Dendritic cell treated with granulocyte-macrophage colony-stimulating factor and Interleukin-4, amounts not matched to agents 40 ng/mL and 50 ng/mL, for 4 days (primary cell): Measurements from ENCODE around the gene FTO.

Source experiments
- H3K27ac Mint-ChIP-seq: one replicate; pipeline ENCODE4 v1.8.0; 2022; ENCODE audit warnings: mild to moderate bottlenecking, mixed read lengths
- H3K27me3 Mint-ChIP-seq: one replicate; pipeline ENCODE4 v1.8.0; 2022; ENCODE audit warnings: mild to moderate bottlenecking, mixed read lengths
- H3K36me3 Mint-ChIP-seq: one replicate; pipeline ENCODE4 v1.8.0; 2022; ENCODE audit warnings: low read depth, mixed read lengths
- H3K4me1 Mint-ChIP-seq: one replicate; pipeline ENCODE4 v1.8.0; 2022; ENCODE audit warnings: low read depth, mixed read lengths
- H3K4me3 Mint-ChIP-seq: one replicate; pipeline ENCODE4 v1.8.0; 2022; ENCODE audit warnings: mild to moderate bottlenecking, moderate library complexity, mixed read lengths
- H3K9me3 Mint-ChIP-seq: one replicate; pipeline ENCODE4 v1.8.0; 2022; ENCODE audit warnings: mixed read lengths
- intact Hi-C: fragments of 100-400 bp; cut with micrococcal nuclease; formaldehyde crosslinking; loops from one replicate; pipeline ENCODE4 v1.15.0; 2022

Gene FTO

DNA sequence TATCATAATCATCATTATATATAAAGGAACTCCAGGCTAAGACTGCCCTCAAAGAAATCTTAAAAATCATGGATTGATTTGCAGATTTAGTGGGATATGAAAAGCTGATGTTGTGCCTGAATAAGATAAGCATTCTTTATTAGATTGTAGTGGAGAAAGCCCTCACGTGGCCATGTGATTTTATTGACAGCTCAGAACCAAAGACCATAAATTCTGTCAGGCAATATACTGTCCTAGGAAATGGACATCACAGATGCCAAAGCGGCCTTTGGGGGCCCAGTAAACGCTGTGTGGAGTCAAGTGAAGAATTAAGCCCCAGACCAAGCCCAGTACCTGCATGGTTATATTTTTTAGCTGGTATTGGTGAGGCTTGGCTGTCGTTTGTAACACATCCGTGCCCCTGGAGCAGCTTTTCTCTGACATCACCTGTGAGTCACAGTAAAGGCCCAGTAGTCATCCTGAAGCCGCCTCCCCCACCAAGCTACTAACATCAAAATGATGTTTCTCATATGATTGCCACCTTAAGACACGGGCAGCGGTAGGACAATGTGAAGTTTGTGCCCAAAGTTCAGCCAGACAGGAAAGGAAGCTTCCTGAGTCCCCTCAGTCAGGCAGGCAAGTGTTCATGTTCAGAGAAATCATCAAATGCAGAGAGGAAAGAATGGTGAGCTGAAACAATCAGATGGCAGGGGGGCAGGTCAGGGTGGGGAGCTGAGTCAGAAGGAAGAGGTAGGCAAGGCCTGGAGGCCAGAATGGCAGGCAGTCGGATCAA is 373.3 kb downstream of the FTO start:
- H3K4me3 Mint-ChIP-seq: no peak overlapping the region
- H3K27ac Mint-ChIP-seq: no peak overlapping the region
- intact Hi-C loops: no loop called here
- no peaks in the 10 kb centered on the region for H3K9me3 Mint-ChIP-seq
- H3K27me3 Mint-ChIP-seq: no peaks in the 10 kb centered on the region
- H3K36me3 Mint-ChIP-seq: no peaks in the 10 kb centered on the region
- no peaks in the 10 kb centered on the region for H3K4me1 Mint-ChIP-seq

DNA sequence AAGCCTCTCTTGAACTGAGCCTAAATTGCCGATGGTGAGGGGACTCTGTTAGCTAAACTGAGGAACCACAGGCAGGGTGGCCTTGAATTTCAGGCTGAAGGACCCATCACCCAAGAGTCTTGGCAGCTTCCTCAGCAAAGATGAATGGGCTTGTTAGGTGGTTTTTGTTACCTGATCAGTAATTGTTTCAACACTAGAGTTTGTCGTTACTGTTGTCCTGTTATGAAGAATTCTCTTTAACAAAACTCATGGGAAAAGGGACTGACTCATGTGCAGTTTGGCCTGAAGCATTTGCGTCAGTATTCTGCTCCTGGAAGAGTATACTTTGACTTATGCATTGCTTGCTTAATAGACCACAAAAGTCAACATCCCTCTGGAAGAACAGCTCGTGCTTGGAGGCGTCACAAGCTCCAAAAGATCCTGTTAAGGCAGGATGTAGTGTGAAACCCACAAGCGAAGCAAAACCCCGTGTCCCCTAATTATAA is 376.6 kb downstream of the FTO start:
- no peak overlapping the region for H3K4me3 Mint-ChIP-seq
- H3K9me3 Mint-ChIP-seq: no peaks in the 10 kb centered on the region
- H3K27ac Mint-ChIP-seq: no peak overlapping the region
- no peaks in the 10 kb centered on the region for H3K4me1 Mint-ChIP-seq
- intact Hi-C loops: no loop called here
- no peaks in the 10 kb centered on the region for H3K36me3 Mint-ChIP-seq
- no peaks in the 10 kb centered on the region for H3K27me3 Mint-ChIP-seq

DNA sequence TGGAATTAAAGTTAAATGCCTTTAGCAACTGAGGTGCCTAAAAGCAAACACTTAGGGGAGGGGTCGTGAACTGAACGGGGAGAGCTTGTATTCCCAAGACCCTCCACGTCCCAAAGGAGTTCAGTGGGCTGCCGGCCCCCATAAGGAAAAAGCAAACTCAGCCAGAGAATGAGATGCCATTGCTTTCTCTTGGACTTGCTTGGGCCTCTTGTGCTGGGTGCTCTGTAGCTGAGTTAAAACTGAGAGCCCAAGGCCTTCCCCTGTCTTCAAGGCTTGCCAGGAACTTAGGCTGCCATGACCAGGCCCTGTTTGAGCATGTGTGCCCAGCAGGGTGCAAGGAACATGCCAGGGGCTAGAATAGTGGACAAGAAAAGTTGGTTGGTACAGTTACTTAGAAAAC is 382.8 kb downstream of the FTO start:
- Mint-ChIP-seq H3K27me3 (no peaks in the 10 kb centered on the region), H3K27ac (no peak overlapping the region), H3K36me3 (no peaks in the 10 kb centered on the region), H3K9me3 (no peaks in the 10 kb centered on the region), H3K4me3 (no peak overlapping the region), H3K4me1 (no peaks in the 10 kb centered on the region)
- intact Hi-C loops: no loop called here

DNA sequence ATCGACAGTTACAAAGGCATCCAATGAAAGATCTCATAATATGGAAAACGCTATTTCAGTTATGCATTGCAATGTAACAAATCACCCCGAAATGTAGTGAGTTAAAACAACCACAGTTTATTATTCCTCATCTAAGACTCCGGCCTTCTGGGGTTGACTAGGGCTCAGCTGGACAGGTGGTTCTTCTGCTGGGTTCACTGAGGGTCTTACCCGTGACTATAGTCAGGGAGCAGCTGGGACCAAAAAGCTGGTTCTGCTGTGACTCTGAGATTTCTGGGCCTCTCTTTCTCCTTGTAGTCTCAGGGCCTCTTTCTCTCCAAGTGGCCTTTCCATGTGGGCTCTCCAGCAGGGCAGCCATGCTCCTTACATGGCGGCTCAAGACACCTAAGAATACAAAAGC is 386.6 kb downstream of the FTO start:
- Mint-ChIP-seq H3K9me3 (no peaks in the 10 kb centered on the region), H3K4me3 (no peak overlapping the region), H3K27me3 (no peaks in the 10 kb centered on the region), H3K27ac (no peak overlapping the region), H3K36me3 (no peaks in the 10 kb centered on the region), H3K4me1 (no peaks in the 10 kb centered on the region)
- intact Hi-C loops: no loop called here

DNA sequence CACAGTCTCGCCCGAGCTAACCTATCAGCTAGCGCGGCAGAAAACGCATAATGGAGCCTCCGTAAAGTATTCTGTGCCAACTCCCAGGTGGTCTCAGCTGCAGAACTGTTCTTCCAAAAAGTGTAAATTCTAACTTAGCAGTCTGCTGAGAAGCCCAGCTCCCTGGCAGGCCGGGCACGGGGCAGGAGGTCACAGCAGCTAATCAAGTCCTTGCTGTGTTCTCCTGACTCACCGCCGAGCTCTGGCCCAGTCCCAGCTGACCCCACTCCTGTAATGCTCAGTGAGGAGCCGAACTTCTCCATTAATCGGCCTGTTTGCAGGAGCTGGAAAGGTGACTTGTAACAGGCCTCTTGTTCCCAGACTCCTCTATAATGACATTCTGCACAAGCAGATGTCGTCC is 389.3 kb downstream of the FTO start:
- Mint-ChIP-seq H3K27me3 (no peaks in the 10 kb centered on the region), H3K4me3 (no peak overlapping the region), H3K9me3 (no peaks in the 10 kb centered on the region), H3K4me1 (no peaks in the 10 kb centered on the region), H3K36me3 (no peaks in the 10 kb centered on the region), H3K27ac (no peak overlapping the region)
- intact Hi-C loops: no loop called here

DNA sequence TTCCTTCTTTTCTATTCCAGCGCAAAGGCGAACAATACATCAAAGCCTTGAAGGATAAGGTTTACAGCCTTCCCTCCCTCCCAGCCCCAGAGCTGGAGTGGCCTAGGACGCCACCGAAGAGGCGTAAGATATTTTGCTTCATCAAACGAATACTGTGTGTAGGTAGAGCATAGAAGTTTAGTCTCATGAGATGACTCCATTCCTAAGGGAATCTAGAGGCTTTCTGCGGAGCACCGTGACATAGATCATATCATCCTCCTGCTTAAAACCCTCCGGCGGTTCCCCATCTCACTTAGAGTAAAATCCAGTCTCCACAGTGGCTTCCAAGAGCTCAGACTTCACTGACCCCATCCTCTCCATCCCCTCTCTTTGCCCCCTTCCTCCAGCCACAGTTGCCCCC is 390.7 kb downstream of the FTO start:
- intact Hi-C loops: no loop called here
- no peak overlapping the region for H3K27ac Mint-ChIP-seq
- H3K36me3 Mint-ChIP-seq: no peaks in the 10 kb centered on the region
- H3K27me3 Mint-ChIP-seq: no peaks in the 10 kb centered on the region
- no peaks in the 10 kb centered on the region for H3K9me3 Mint-ChIP-seq
- H3K4me3 Mint-ChIP-seq: no peak overlapping the region
- no peaks in the 10 kb centered on the region for H3K4me1 Mint-ChIP-seq

DNA sequence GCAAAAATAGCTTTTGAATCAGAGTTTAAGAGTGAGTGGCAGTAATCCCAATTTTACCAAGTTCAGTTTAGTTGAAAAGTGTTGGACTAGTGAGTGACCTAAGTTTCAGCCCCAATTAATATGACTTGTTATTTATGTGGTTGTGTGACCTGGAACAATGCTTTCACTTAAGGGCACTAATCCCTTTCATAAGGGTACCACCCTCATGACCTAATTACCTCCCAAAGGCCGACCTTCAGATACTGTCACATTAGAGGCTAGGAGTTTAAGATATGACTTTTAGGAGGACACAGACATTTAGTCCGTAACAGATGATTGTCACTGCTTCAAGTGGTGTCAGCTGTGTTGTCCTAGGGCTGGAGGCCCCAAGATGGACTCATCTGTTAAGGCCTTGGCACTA is 392.7 kb downstream of the FTO start:
- H3K36me3 Mint-ChIP-seq: no peaks in the 10 kb centered on the region
- H3K27ac Mint-ChIP-seq: no peak overlapping the region
- H3K4me3 Mint-ChIP-seq: no peak overlapping the region
- H3K4me1 Mint-ChIP-seq: no peaks in the 10 kb centered on the region
- intact Hi-C loops: no loop called here
- H3K27me3 Mint-ChIP-seq: no peaks in the 10 kb centered on the region
- H3K9me3 Mint-ChIP-seq: peaks cover 10% of the 10 kb centered on the region

DNA sequence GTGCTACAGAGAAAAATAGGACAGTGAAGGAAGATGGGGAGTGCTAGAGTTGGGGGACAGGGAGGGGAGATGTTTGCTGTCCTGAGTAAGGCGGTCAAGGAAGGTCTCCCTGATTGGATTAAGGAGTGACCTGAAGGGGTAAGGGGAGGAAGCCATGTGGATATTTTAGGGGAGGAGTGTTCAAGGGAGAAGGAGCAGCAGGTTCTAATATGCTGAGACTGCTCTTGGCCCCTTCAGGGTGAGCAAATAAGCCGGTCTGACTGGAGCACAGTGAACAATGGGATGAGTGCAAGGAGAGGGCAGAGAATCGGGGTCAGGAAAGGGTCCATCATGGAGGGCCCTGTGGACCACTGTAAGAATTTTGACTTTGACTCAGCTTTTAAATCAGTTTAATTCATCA is 393.8 kb downstream of the FTO start:
- Mint-ChIP-seq H3K9me3 (peaks cover 10% of the 10 kb centered on the region), H3K27ac (no peak overlapping the region), H3K4me3 (no peak overlapping the region), H3K4me1 (no peaks in the 10 kb centered on the region), H3K27me3 (no peaks in the 10 kb centered on the region), H3K36me3 (no peaks in the 10 kb centered on the region)
- intact Hi-C loops: no loop called here

DNA sequence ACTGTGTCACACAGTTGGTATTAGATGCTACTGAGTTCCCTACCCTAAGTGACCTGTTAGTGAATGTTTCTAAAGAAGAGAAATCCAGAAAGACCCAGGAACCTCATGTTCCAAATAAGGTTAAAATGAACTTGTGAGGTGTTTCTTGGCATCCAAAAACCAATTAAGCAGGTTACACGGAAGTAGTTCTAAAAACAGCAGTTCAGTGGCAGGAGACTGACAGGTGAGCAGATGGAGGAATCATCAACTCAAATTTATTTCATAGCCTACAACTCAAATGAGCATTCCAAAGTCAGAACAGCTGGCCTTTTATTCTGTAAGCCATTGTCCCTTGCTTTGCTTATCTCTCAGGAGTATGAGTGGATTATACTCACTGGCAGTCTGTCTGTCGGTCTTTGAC is 394.3 kb downstream of the FTO start:
- H3K36me3 Mint-ChIP-seq: no peaks in the 10 kb centered on the region
- intact Hi-C loops: no loop called here
- no peaks in the 10 kb centered on the region for H3K27me3 Mint-ChIP-seq
- H3K4me1 Mint-ChIP-seq: no peaks in the 10 kb centered on the region
- H3K4me3 Mint-ChIP-seq: no peak overlapping the region
- H3K9me3 Mint-ChIP-seq: peaks cover 10% of the 10 kb centered on the region
- H3K27ac Mint-ChIP-seq: no peak overlapping the region

DNA sequence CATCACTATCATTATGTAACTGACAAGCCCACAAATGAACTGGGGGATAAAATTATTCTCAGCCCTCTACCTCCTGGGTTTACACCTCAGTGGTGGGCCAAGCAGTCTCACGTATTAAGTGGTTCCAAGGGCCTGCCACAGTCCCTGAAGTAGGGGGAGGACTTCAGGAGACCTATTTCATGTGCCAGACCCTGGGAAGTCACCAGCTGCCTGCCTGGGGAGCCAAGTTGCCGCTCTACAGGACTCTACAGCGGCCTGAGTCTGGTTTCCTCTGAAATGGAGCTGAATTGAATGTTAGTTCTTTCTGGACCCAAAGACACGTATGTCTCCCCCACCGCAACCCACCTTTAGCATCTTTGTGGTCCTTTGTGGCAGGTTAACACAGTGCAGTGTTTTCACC is 395.7 kb downstream of the FTO start:
- Mint-ChIP-seq H3K27me3 (no peaks in the 10 kb centered on the region), H3K4me3 (no peak overlapping the region), H3K4me1 (no peaks in the 10 kb centered on the region), H3K36me3 (no peaks in the 10 kb centered on the region), H3K27ac (no peak overlapping the region), H3K9me3 (peaks cover 10% of the 10 kb centered on the region)
- intact Hi-C loops: no loop called here

DNA sequence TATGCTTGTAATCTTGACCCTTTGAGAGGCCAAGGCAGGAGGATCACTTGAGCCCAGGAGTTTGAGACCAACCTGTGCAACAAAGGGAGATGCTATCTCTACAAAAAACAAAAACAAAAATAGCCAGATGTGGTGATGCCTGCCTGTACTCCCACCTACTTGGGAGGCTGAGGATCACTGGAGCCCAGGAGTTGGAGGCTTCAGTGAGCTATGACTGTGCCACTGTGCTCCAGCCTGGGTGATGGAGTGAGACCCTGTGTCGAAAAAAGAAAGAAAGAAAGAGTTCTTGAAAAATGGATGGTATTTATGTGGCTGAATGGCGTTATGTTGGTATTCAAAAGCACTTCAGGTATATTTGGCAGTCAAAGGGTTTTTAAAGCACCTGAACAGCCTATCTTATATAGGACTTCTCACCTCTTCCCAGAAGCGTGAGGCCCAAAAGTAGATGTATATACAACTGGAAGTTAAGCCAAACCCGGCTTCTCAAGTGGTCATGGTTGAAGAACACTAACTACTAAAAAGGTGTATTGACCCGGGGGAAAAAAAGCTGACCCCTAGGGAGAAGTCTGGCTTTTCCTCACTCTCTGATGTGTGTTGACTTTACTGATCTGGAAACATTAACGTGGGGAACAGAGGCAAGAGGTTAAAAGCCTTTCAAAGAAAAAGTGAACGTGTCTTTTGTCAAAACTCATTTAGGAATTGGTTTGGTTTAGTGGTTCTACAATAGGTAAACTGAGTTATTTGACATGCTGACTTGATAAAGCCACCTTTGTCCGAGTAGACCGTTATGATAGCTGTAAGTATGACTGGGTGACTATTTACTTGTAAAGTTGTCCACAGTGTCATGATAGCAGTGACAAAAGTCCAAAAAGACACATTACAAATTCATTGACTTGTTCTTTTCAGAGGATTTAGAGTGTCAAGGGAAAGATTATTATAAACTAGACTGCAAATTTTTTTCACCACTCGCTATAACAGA is 399.2 kb downstream of the FTO start:
- Mint-ChIP-seq H3K4me3 (no peak overlapping the region), H3K9me3 (peaks cover 10% of the 10 kb centered on the region), H3K4me1 (no peaks in the 10 kb centered on the region), H3K27ac (no peak overlapping the region), H3K27me3 (no peaks in the 10 kb centered on the region), H3K36me3 (no peaks in the 10 kb centered on the region)
- intact Hi-C loops: no loop called here

DNA sequence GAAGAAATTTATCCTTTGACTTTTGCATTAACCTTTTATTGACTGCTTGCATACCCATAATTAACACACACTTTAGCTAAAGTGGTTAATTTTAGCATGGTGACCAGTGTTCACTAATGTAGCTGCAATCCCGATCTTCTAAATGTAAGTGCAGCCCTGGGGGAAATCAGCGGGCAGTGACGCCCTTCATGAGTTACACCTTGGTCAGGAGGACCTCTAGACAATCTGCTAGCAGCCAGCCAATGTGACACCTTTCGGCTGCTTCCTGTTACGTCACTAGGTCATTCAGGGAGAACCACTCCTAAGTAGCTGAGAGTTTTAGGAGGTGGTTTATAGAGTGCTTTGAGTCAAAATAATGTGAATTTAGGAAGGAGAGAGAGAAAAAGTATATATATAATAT is 402.1 kb downstream of the FTO start:
- Mint-ChIP-seq H3K4me1 (no peaks in the 10 kb centered on the region), H3K27me3 (no peaks in the 10 kb centered on the region), H3K9me3 (peaks cover 6% of the 10 kb centered on the region), H3K36me3 (no peaks in the 10 kb centered on the region), H3K4me3 (no peak overlapping the region), H3K27ac (no peak overlapping the region)
- intact Hi-C loops: no loop called here

DNA sequence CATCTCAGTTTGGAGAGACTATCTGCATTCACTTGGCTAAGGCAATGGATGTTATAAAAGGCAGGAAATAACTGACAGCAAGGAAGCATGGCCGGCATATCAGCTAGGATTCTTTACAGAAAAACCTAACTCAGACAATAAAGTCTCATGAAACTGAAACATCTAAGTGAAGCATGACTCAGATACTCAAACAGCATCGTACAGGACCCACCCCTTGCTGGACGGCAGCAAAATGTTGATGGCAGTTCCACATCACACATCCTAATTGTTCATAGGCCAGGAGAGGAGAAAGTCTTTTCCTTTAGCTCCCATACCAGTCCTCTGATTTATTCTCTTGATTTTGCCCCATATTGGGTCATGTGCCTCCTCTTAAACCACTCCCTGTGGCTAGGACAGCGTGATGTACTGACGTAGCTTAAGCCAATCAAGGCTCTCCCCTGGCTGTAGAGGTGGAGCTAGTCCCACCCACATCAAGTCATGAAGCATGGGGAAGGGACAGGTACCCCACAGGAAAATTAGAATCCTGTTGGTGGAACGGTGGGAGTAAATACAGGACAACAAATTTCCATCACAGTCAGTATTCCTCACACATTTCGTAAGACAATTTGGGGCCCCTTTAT is 403.7 kb downstream of the FTO start:
- Mint-ChIP-seq H3K36me3 (peaks cover 9% of the 10 kb centered on the region), H3K9me3 (no peaks in the 10 kb centered on the region)

More for the DNA sequence above, 403.7 kb downstream of the FTO start:
- Mint-ChIP-seq H3K27me3 (no peaks in the 10 kb centered on the region), H3K27ac (no peak overlapping the region), H3K4me1 (no peaks in the 10 kb centered on the region), H3K4me3 (no peak overlapping the region)
- intact Hi-C loops: no loop called here
